IMR-90 (cell line): ENCODE measurements around the gene PRLH.

Experiments
- CHD1 ChIP-seq: IDR thresholded peaks from 2 replicates; pipeline ENCODE4 v1.6.1; 2012; ENCODE audit warnings: low read depth, low read length, improper control_type of control experiment
- FOS ChIP-seq: fragments of 150-350 bp; IDR thresholded peaks from 2 replicates; pipeline ENCODE4 v1.6.1; 2016; ENCODE audit warnings: low read depth, low read length
- MAFK ChIP-seq: IDR thresholded peaks from 2 replicates; pipeline ENCODE4 v1.6.1; 2012; ENCODE audit warnings: low read depth, low read length, improper control_type of control experiment
- MXI1 ChIP-seq: IDR thresholded peaks from 2 replicates; pipeline ENCODE4 v1.6.1; 2012; ENCODE audit warnings: low read depth, mild to moderate bottlenecking, low read length, moderate library complexity, borderline replicate concordance
- POLR2A ChIP-seq: IDR thresholded peaks from 2 replicates; pipeline ENCODE4 v1.6.1; 2012; ENCODE audit warnings: mild to moderate bottlenecking, low read depth, low read length
- RAD21 ChIP-seq: IDR thresholded peaks from 2 replicates; pipeline ENCODE4 v1.6.1; 2012; ENCODE audit warnings: low read length, improper control_type of control experiment
- RCOR1 ChIP-seq: IDR thresholded peaks from 2 replicates; pipeline ENCODE4 v1.6.1; 2012; ENCODE audit warnings: mild to moderate bottlenecking, low read length, improper control_type of control experiment; ENCODE audit not compliant: insufficient replicate concordance
- SMC3 ChIP-seq: fragments of 150-350 bp; IDR thresholded peaks from 2 replicates; pipeline ENCODE4 v1.6.1; 2016; ENCODE audit warnings: low read depth, mild to moderate bottlenecking, antibody characterized with exemption, low read length, moderate library complexity
- TF ChIP-seq, protein P1 (sequence below): conservative IDR thresholded peaks from 2 replicates; pipeline ENCODE4 v1.5.1; 2012; ENCODE audit warnings: mild to moderate bottlenecking, low read depth, low read length, improper control_type of control experiment
- TF ChIP-seq, protein P2 (sequence below): fragments of 150-350 bp; IDR thresholded peaks from 2 replicates; pipeline ENCODE4 v1.6.1; 2017; ENCODE audit warnings: mild to moderate bottlenecking, antibody characterized with exemption, low read length, low read depth

DNA sequence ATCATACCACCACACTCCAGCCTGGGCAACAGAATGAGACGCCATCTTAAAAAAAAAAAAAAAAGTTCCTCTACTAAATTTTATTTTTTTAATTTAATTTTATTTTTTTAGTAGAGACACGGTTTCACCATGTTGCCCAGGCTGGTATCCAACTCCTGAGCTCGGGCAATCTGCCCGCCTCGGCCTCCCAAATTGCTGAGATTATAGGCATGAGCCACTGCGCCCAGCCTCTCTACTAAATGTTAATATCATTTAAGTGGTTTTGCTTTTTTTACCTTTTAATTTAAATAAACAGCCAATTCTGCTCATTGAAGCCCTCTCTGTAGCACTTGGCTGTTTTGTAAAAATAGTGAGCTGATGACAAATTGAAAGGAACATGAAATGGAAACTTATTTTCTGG, 15.0 kb downstream of the PRLH start:
- TF ChIP-seq CHD1 (no peak), SMC3 (no peak), RAD21 (no peak), MAFK (no peak), POLR2A (no peak), FOS (no peak), RCOR1 (no peak), MXI1 (no peak)
- TF ChIP-seq, protein P1, sequence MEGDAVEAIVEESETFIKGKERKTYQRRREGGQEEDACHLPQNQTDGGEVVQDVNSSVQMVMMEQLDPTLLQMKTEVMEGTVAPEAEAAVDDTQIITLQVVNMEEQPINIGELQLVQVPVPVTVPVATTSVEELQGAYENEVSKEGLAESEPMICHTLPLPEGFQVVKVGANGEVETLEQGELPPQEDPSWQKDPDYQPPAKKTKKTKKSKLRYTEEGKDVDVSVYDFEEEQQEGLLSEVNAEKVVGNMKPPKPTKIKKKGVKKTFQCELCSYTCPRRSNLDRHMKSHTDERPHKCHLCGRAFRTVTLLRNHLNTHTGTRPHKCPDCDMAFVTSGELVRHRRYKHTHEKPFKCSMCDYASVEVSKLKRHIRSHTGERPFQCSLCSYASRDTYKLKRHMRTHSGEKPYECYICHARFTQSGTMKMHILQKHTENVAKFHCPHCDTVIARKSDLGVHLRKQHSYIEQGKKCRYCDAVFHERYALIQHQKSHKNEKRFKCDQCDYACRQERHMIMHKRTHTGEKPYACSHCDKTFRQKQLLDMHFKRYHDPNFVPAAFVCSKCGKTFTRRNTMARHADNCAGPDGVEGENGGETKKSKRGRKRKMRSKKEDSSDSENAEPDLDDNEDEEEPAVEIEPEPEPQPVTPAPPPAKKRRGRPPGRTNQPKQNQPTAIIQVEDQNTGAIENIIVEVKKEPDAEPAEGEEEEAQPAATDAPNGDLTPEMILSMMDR: no peak
- TF ChIP-seq, protein P2, sequence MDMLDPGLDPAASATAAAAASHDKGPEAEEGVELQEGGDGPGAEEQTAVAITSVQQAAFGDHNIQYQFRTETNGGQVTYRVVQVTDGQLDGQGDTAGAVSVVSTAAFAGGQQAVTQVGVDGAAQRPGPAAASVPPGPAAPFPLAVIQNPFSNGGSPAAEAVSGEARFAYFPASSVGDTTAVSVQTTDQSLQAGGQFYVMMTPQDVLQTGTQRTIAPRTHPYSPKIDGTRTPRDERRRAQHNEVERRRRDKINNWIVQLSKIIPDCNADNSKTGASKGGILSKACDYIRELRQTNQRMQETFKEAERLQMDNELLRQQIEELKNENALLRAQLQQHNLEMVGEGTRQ: no peak
